GM12878 (cell line): ENCODE results near the gene PDLIM4. TPM values are rescaled to one million over a fixed set of nuclear protein-coding genes. Genes with fewer than 3 reads are reported as not detected.

Experiments used
- ATAC-seq: fragments of 200-7000 bp; cut with Tn5 transposase; 3 replicates; pipeline ENCODE4 v1.9.1; 2020; ENCODE audit warnings: mild to moderate bottlenecking, moderate library complexity
- BruUV-seq: library from RNA; stranded (reverse); fragments of 400-500 nt; replicated peaks from 2 replicates; lab custom pipeline; 2021; lab: Mats Ljungman, UMichigan
- CTCF ChIA-PET: fragments of 300-600 bp; sonication (Branson Sonifier 250); formaldehyde crosslinking; extraction: SDS; loops from one replicate; lab custom pipeline; 2021; ENCODE audit warnings: inconsistent platforms; lab: Yijun Ruan, JAX
- POLR2A ChIA-PET: fragments of 350-600 bp; formaldehyde crosslinking; extraction: SDS; loops from one replicate; lab custom pipeline; 2021; ENCODE audit warnings: inconsistent platforms; lab: Charles Lee
- RAD21 ChIA-PET: fragments of 300-600 bp; sonication (Branson Sonifier 250); formaldehyde crosslinking; loops from one replicate; lab custom pipeline; 2023; ENCODE audit warnings: antibody characterized with exemption; ENCODE audit not compliant: unreplicated experiment; lab: Charles Lee
- SMC1A ChIA-PET: fragments of 300-600 bp; sonication (Branson Sonifier 250); formaldehyde crosslinking; loops from one replicate; lab custom pipeline; 2023; ENCODE audit not compliant: unreplicated experiment, uncharacterized antibody; lab: Charles Lee
- DNase-seq: peaks from one replicate; pipeline ENCODE4 v3.0.0-alpha.2; 2011; ENCODE audit warnings: low read depth, low spot score
- FAIRE-seq: peaks from 3 replicates; lab custom pipeline; 2011; peaks lifted over from hg19 to GRCh38; lab: Jason Lieb, UNC
- H2AFZ ChIP-seq: 2 replicates; pipeline ENCODE4 v1.6.0; 2011; ENCODE audit warnings: low read depth, low read length, control low read depth; ENCODE audit not compliant: control insufficient read depth
- H3K27ac ChIP-seq: 2 replicates; pipeline ENCODE4 v1.5.1; 2011; ENCODE audit warnings: control low read depth; ENCODE audit not compliant: control insufficient read depth, insufficient read depth
- H3K27me3 ChIP-seq, 2 experiments: replicated peaks in 1 of 2; 2 replicates each; pipeline versions ENCODE4 v1.6.0 to v1.6.1; 2011; ENCODE audit warnings: low read length in 1 of 2; ENCODE audit not compliant: control insufficient read depth in 2 of 2, insufficient read depth in 2 of 2
- H3K36me3 ChIP-seq, 2 experiments: 2 replicates each; pipeline ENCODE4 v1.5.1; 2011; ENCODE audit warnings: low read length in 1 of 2; ENCODE audit not compliant: control insufficient read depth in 2 of 2, insufficient read depth in 2 of 2
- H3K4me1 ChIP-seq: 2 replicates; pipeline ENCODE4 v1.6.1; 2011; ENCODE audit warnings: mild to moderate bottlenecking, low read length, moderate library complexity, mixed read lengths; ENCODE audit not compliant: control insufficient read depth, insufficient read depth
- H3K4me2 ChIP-seq: 2 replicates; pipeline ENCODE4 v1.6.0; 2011; ENCODE audit warnings: control low read depth; ENCODE audit not compliant: control insufficient read depth, insufficient read depth
- H3K4me3 ChIP-seq: fragments of 200-600 bp; sonication (generic); 2 replicates; pipeline ENCODE4 v1.5.1; 2016
- H3K79me2 ChIP-seq: 2 replicates; pipeline ENCODE4 v1.6.0; 2011; ENCODE audit warnings: low read length; ENCODE audit not compliant: control insufficient read depth, insufficient read depth
- H3K9ac ChIP-seq: 2 replicates; pipeline ENCODE4 v1.8.0; 2011; ENCODE audit warnings: low read length, control low read depth, mixed read lengths; ENCODE audit not compliant: control insufficient read depth, insufficient read depth
- H3K9me3 ChIP-seq: replicated peaks from 3 replicates; pipeline ENCODE4 v1.5.1; 2011; ENCODE audit warnings: mild to moderate bottlenecking, low read length; ENCODE audit not compliant: control insufficient read depth, insufficient read depth
- H4K20me1 ChIP-seq: 2 replicates; pipeline ENCODE4 v1.6.0; 2011; ENCODE audit not compliant: control insufficient read depth, insufficient read depth
- BHLHE40 ChIP-seq, 2 experiments: fragments of 450-650 bp in 1 of 2; IDR thresholded peaks; 2 replicates each; pipeline ENCODE4 v1.6.1; 2011 to 2017; ENCODE audit warnings: low read depth in 2 of 2, borderline replicate concordance in 1 of 2, improper control_type of control experiment in 1 of 2, low read length in 1 of 2, mild to moderate bottlenecking in 1 of 2
- BRCA1 ChIP-seq: IDR thresholded peaks from 2 replicates; pipeline ENCODE4 v1.6.1; 2011; ENCODE audit warnings: low read depth, low read length, improper control_type of control experiment
- CBFB ChIP-seq: IDR thresholded peaks from 2 replicates; pipeline ENCODE4 v1.6.1; 2016; ENCODE audit warnings: antibody characterized with exemption, low read depth
- IKZF2 ChIP-seq, 2 experiments: fragments of 450-650 bp; IDR thresholded peaks; 2 replicates each; pipeline ENCODE4 v1.6.1; 2017; ENCODE audit warnings: mild to moderate bottlenecking in 2 of 2, moderate library complexity in 2 of 2
- JUNB ChIP-seq: IDR thresholded peaks from 2 replicates; pipeline ENCODE4 v1.6.1; 2016; ENCODE audit warnings: antibody characterized with exemption, mild to moderate bottlenecking
- MEF2B ChIP-seq: fragments of 450-650 bp; IDR thresholded peaks from 2 replicates; pipeline ENCODE4 v1.6.1; 2018; ENCODE audit warnings: mild to moderate bottlenecking, moderate library complexity; ENCODE audit not compliant: partially characterized antibody, poor library complexity, severe bottlenecking
- MTA3 ChIP-seq: IDR thresholded peaks from 2 replicates; pipeline ENCODE4 v1.6.1; 2012; ENCODE audit warnings: low read length, inconsistent platforms, borderline replicate concordance
- NFXL1 ChIP-seq: fragments of 450-650 bp; IDR thresholded peaks from 2 replicates; pipeline ENCODE4 v1.6.1; 2017; ENCODE audit warnings: antibody characterized with exemption, mild to moderate bottlenecking, borderline replicate concordance
- NR2C2 ChIP-seq: IDR thresholded peaks from 2 replicates; pipeline ENCODE4 v1.6.1; 2011; ENCODE audit warnings: borderline replicate concordance, low read depth; ENCODE audit not compliant: control insufficient read depth, insufficient read length
- WGBS: methylation state at CpG from one replicate; pipeline ENCODE4 v1.1.6; 2016; ENCODE audit warnings: low lambda C conversion rate; ENCODE audit not compliant: insufficient replicate concordance, insufficient coverage; ENCODE audit errors: missing lambda C conversion rate; 5-methylcytosine and 5-hydroxymethylcytosine counted together
- in situ Hi-C: fragments of 300-500 bp; cut with MboI; formaldehyde crosslinking; loops from 9 replicates; pipeline ENCODE4 v1.14.3; 2018; ENCODE audit warnings: mixed read lengths
- intact Hi-C: fragments of 100-400 bp; cut with micrococcal nuclease; formaldehyde crosslinking; loops from one replicate; pipeline ENCODE4 v1.14.2; 2022; ENCODE audit not compliant: unreplicated experiment
- polyA plus RNA-seq, 11 experiments: library from polyadenylated mRNA; depleted of rRNA in 4 of 11; unstranded in 6 of 11; stranded (reverse) in 5 of 11; fragments of >200 nt; fragmentation: Nextera tagmentation in 4 of 11; fragmentation: Illumina TruSeq in 1 of 11; extraction: Ambion mirVana in 4 of 11; extraction: Trizol in 1 of 11; gene quantifications; 1 replicate in 1 of 11; 2 replicates in 10 of 11; pipeline versions ENCODE4 v1.2.1 to v1.2.3, GENCODE V29; 2011 to 2016; ENCODE audit warnings: inconsistent platforms in 2 of 11, missing spikeins in 2 of 11, low read depth in 1 of 11
- total RNA-seq, 4 experiments: library from RNA; depleted of rRNA in 3 of 4; stranded (reverse); fragments of >200 nt in 3 of 4; fragmentation: Illumina TruSeq in 1 of 4; extraction: Trizol in 1 of 4; gene quantifications; 2 replicates each; pipeline versions ENCODE4 v1.2.1 to v1.2.3, GENCODE V29; 2013 to 2021
- TF ChIP-seq, protein P1 (sequence below): fragments of 450-650 bp; formaldehyde crosslinking; IDR thresholded peaks from 2 replicates; pipeline ENCODE4 v1.4.0; 2022; ENCODE audit warnings: mild to moderate bottlenecking, moderate library complexity
- TF ChIP-seq, protein P2 (sequence below): fragments of 150-350 bp; IDR thresholded peaks from 2 replicates; pipeline ENCODE4 v1.6.1; 2014; ENCODE audit warnings: mild to moderate bottlenecking, low read depth, low read length
- TF ChIP-seq, protein P3 (sequence below): IDR thresholded peaks from 2 replicates; pipeline ENCODE4 v1.6.1; 2012; ENCODE audit warnings: low read depth, low read length, improper control_type of control experiment

Gene PDLIM4
- total and polyA plus RNA-seq, 10 of the 15 experiments (the other 5 are each of a cell fraction or from before 2014, with no cell fraction given), result 0.13 to 1.7 (median 0.39) TPM; not detected in 3

DNA sequence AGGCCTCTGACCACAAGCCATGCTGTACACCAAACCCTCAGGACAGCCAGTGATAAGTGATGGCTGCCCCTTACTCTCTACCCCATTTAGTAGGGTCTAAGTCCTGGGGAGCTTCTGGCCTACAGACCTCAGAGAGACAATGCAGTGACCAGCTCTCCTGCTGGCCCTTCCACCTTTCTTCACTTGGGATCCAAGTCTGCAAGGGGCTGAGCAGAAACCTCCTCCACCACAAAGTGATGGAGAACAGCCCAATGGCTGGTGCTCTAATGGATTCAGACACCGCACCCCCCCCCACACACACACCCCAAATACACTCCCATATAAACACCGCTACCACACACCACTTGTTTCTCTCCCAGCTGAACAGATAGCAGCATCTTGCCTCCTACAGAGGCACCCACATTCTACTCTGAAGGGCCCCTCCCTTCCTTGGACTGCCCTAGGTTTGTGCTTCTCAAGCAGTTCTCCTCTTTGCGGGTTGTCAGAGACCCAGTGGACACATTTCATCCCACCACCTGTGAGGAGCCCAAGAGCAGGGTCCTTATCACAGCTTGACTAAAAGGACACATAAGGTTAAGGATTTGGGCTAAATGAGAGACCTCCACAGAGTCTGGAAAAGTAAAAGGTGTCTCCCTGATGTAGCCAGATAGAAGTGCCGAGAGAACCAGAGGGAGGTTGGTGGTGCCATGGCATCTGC is 1.3 kb upstream of the PDLIM4 start (continued):
- TF ChIP-seq, protein P1, sequence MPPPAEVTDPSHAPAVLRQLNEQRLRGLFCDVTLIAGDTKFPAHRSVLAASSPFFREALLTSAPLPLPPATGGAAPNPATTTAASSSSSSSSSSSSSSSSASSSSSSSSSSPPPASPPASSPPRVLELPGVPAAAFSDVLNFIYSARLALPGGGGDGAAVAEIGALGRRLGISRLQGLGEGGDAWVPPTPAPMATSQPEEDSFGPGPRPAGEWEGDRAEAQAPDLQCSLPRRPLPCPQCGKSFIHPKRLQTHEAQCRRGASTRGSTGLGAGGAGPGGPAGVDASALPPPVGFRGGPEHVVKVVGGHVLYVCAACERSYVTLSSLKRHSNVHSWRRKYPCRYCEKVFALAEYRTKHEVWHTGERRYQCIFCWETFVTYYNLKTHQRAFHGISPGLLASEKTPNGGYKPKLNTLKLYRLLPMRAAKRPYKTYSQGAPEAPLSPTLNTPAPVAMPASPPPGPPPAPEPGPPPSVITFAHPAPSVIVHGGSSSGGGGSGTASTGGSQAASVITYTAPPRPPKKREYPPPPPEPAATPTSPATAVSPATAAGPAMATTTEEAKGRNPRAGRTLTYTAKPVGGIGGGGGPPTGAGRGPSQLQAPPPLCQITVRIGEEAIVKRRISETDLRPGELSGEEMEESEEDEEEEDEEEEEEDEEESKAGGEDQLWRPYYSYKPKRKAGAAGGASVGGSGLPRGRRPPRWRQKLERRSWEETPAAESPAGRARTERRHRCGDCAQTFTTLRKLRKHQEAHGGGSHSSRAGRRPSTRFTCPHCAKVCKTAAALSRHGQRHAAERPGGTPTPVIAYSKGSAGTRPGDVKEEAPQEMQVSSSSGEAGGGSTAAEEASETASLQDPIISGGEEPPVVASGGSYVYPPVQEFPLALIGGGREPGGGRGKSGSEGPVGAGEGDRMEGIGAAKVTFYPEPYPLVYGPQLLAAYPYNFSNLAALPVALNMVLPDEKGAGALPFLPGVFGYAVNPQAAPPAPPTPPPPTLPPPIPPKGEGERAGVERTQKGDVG (CRISPR knock-in tag), result no peak
- TF ChIP-seq NFXL1, result no peak
- TF ChIP-seq, protein P2, sequence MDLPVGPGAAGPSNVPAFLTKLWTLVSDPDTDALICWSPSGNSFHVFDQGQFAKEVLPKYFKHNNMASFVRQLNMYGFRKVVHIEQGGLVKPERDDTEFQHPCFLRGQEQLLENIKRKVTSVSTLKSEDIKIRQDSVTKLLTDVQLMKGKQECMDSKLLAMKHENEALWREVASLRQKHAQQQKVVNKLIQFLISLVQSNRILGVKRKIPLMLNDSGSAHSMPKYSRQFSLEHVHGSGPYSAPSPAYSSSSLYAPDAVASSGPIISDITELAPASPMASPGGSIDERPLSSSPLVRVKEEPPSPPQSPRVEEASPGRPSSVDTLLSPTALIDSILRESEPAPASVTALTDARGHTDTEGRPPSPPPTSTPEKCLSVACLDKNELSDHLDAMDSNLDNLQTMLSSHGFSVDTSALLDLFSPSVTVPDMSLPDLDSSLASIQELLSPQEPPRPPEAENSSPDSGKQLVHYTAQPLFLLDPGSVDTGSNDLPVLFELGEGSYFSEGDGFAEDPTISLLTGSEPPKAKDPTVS, result no peak

DNA sequence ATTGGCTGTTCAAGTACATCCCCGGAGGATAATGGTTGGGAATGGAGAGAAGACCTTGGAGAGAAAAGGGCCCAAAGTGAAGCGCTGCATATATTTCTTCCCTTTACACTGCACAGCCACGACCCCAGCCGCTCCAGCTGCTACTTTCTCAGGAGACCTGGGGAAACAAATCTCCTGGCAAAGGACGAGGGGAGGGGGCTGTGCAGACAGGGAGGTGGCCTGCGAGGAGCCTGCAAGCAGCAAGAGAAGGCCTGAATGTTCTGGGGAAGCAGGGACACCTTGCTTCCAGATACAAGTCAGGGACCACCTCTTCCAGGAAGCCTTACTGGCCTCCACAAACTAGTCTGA is 739 bp upstream of the PDLIM4 start:
- ChIA-PET POLR2A (no interaction called here), SMC1A (interaction anchor here (2.7 kb wide), 1 partner anchor 18 kb away, joined by 10 read pairs; no protein-coding TSS in a partner anchor), CTCF (interaction anchor here (0.5 to 3.3 kb wide), 3 partner anchors 17 to 30 kb away, joined by 3 to 19 read pairs (median 3); no protein-coding TSS in a partner anchor), RAD21 (no interaction called here)
- FAIRE-seq, result no peak
- Histone ChIP-seq H3K4me1 (peaks cover 6% of the 10 kb centered on the region; the same call in 1 of the 2 replicates), H2AFZ (no peak overlapping the region), H3K27ac (no peak overlapping the region), H3K36me3 (no peaks in the 10 kb centered on the region), H4K20me1 (no peaks in the 10 kb centered on the region), H3K9me3 (no peaks in the 10 kb centered on the region), H3K4me3 (no peak overlapping the region), H3K27me3 (peaks cover 2 to 7% of the 10 kb centered on the region in 2 experiments), H3K79me2 (no peaks in the 10 kb centered on the region), H3K4me2 (no peak overlapping the region), H3K9ac (no peak overlapping the region)
- 45% methylated on average over 6 of the region's 6 CpGs for WGBS
- in situ Hi-C loops, result no loop called here
- intact Hi-C loops, result no loop called here
- BruUV-seq, result no TSS peak
- no peak for DNase-seq
- no peak for ATAC-seq
- TF ChIP-seq JUNB, result no peak
- no peak for TF ChIP-seq MTA3
- TF ChIP-seq, protein P3, sequence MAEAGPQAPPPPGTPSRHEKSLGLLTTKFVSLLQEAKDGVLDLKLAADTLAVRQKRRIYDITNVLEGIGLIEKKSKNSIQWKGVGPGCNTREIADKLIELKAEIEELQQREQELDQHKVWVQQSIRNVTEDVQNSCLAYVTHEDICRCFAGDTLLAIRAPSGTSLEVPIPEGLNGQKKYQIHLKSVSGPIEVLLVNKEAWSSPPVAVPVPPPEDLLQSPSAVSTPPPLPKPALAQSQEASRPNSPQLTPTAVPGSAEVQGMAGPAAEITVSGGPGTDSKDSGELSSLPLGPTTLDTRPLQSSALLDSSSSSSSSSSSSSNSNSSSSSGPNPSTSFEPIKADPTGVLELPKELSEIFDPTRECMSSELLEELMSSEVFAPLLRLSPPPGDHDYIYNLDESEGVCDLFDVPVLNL, result no peak
- TF ChIP-seq NR2C2, result no peak
- no peak for TF ChIP-seq IKZF2 (IDR thresholded peaks at IDR 0.05)
- no peak for TF ChIP-seq CBFB
- no peak for TF ChIP-seq MEF2B
- no peak for TF ChIP-seq BHLHE40 (IDR thresholded peaks at IDR 0.05; ENCODE audit: borderline replicate concordance in 1 of 2, low read depth in 2 of 2, low read length in 1 of 2)
- TF ChIP-seq BRCA1, result no peak
